ENCODE measurements around the gene LRRC55.
"Not testable (repeated sequence)": the region's sequence is repeated elsewhere in the genome, so short reads cannot be mapped to it uniquely, and the experiment has no call there.

The LRRC55 gene

DNA sequence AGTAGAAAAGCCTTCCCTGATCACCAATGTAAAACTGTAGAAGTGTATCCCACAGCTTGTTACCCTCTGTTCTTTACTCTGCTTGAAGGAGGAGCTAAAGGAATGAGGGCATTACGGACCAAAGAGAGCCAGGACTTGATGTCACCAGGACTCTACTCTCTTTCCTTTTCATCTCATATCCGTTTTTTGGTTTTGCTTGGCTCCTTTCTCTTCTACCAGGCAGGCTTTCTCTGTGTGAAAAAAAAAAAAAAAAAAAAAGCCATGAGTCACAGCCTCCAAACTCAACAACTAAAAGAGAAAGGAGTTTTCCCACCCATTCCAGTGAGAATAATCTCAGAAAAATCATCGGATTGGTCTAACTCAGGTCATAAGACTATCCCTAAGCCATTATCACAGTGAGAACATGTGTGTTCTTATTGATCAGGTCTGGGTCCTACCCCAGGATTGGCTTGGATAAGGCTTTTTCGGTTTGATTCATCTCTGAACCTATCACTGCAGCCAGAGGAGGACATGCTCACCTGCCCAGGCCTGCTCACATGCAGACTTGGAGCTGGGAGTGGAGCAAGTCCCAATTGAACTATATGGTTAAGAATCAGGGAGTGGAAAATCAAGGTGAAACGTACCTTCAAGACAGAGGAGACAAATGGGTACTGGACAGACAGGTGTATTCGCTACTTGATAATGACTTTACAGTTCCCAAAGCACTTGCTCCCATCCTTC lies 19.4 kb upstream of the LRRC55 start:
- no peak for DNase-seq

DNA sequence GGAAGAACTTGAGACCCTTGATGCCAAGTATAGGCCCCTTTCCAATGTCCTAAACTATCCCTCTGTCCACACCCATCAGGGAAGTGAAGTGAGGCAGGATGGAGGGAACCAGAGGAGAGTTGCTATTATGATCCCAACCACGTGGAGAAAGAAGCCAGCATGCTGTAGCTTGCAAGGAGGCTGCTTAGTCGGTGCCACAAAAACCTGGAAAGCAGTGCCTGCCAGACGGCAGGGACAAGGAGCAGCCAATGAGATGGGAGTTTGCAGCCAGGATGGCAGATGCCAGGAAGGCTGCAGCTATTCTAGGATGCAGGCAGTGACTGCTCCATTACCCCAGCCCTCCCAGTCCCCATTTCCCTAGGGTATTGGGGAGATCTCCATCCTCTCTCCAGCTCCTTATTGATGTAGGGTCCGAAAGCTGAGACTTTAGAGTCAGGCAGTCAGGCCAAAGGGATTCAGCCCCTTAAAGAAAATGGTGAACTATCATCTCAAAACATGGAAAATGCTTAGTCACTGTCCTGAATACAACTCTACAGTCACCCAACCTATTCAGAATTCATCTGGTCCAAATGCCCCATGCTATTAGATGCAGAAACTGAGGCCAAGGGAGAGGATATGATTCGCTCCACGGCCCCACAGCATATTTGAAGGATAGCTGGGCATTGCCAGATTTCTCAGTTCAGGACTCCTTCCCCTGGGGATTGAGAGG lies 18.4 kb upstream of the LRRC55 start:
- DNase-seq, result no peak

DNA sequence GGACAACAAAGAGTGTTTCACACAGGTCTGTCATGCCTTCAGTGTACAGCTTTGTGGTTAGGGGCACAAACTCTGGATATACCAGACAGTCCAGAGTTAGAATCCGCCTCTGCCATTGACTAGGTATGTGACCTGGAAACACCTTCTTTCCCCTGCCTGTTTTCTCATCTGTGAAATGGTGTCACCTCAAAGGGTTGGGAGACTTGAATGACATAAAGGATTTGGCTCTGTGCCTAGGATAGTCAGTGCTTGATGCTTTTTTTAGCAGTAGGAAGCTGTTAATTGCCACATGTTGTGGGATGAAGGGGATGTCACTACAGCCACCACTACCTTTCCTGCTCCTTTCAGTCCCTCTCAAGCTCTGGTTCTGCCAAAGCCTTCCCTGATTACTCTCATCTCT lies 17.4 kb upstream of the LRRC55 start:
- DNase-seq, result no peak

DNA sequence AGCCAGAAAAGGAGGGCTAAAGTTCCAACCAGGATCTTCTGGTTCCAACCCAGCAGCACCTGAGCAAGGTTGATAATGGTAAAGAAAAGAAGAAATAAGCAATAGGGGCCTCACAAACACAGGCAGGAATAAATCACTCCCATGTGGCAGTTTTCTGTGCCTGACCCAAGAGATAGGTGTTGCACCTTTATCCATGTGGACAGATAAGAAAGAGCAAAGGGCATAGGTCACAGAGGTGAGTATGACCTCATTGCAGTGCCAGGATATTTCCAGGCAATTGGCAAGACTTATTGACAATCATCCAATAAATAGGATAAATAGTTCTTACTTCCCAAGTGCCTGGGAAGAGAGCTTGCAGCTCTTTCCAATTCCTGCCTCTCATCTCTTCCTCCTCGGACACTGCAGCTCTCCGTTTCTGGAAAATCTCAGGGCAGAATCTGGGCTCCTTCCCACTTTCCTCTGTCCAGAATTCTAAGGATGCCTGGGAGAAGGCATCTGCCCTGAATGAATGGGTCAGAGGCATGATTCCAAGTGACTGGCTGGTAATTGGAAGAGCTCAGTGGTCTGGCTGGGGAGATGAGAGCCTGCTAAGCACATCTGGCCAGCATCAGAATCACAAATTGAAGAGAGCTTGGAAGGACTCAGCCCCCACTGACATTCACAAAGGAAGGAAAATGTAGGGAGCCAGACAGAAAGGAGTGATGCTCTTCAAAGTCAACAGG lies 14.5 kb upstream of the LRRC55 start:
- no peak for DNase-seq

DNA sequence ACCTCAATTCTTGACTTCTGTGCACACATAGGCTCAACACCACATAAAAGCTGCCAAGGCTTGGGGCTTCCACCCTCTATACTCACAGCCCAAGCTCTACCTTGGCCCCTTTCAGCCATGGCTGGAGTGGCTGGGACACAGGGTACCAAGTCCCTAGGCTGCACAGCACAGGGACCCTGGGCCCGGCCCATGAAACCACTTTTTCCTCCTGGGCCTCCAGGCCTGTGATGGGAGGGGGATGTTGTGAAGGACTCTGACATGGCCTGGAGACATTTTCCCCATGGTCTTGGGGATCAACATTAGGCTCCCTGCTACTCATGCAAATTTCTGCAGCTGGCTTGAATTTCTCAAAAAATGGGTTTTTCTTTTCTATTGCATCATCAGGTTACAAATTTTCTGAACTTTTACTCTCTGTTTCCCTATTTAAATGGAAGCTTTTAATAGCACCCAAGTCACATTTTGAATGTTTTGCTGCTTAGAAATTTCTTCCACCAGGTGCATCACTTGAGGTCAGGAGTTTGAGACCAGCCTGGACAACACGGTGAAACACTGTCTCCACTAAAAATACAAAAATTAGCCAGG lies 11.9 kb upstream of the LRRC55 start:
- not testable (repeated sequence) for DNase-seq

DNA sequence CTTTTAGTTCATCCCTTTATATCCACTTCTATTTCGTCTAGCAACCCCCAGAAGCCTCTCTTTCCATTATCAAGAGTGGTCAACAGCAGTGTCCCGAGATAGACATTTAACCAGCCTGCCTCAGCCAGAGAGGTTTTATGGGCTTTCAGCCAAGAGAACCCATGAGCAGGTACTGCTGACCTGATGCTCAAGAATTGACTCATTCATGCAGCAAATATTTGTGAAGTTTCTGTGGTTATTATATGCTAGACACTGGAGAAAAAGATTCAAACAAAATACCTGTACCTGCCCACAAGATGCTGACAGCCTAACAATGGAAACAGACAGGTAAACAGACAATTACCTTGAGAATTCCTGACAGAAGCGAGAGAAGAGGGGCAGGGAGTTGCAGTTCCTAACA lies 9.7 kb upstream of the LRRC55 start:
- DNase-seq, result no peak

DNA sequence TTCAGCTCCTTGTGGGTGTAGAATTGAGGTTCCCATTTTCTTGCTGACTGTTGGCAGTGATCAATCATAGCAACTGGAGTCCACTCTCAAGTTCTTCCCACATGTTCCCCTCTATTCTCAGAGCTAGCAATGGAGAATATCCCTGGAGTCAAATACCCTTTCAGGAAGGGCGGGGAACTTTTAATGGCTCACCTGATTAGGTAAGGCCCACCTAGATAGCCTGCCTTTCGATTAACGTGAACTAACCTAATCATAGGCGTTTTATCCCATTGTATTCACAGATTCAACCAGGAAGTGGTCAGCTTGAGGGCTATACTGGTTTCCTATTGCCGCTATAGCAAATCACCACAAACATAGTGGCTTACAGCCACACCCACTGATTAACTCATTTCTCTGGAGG lies 7.1 kb upstream of the LRRC55 start:
- no peak for DNase-seq

DNA sequence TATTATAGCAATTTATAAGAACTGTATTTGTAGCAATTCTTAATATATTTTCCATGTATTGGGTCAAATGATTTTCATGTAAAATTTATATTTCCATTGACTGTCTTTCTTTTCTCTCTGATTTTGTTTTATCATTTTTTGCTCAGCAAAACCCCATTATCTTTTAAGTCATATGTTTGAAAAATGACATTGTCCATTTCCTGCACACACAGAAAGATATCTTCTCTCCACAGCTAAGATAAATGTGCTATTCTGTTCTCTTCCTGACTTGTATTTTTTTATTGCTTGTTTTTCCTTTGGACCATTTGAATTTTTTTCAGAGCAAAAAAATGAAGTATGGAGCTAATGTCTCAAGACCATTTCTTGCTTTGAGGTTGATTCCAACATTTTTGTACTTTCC lies 6.3 kb upstream of the LRRC55 start:
- DNase-seq, result no peak

DNA sequence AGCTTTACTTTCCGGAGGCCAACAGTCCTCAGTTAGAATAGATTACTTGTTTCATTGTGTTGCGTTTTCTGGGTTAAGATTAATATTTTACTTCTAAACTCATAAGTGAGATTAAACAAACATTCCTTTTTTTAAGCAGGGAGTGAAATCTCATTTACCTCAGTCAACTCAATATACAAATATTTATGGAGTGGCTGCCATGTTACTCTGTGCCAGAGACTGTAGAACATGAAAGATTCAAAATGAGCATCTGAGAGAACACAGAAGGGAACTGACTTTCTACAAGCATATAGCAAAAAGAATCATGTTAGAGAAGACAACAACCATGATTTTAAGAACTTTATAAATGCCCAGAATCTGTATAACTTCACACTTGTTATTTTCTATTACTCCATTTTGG lies 3.4 kb upstream of the LRRC55 start:
- no peak for DNase-seq

DNA sequence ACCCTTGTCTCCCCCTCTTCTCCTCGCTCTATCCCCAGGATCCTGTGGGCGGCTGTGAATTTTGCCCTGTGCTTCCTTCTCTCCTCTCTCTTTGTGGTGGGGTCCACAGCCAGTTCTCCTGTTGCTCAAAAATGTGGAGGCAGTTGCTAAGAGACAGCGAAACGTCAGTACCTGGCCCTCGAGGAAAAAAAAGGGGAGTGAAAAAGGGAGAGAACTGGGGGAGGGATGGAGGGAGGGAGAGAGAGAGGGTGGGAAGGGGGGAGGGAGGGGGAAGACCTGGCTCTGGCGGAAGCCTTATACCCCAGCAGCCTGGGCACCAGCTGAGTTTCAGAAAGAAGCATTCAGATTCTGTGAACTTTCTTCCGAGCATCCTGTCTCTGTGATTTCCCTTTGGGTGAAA lies 2.1 kb upstream of the LRRC55 start:
- DNase-seq, result no peak

DNA sequence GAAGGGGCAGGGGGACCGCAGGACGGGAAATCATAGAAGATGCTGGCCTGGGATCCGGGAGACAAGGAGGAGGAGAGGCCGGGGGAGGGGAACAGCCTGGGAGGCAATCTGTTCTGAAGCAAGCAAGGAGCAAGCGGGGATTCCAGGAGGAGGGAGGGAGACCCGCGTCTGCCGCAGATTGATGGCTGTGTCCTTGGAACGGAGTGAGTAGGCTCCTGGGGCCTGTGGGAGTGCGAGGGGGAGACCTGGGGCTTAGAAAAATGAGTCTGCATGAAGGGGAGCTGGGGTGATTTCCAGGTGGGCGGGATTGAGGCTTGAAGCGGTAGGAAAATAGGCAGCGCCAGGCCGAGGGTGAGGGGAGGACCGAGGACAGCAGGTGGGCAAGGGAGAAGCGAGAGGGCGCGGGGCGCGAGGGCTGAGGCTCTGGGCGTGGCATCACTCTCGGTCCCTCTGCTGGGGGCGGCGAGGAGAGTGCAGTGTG lies 1.6 kb upstream of the LRRC55 start:
- no peak for DNase-seq

DNA sequence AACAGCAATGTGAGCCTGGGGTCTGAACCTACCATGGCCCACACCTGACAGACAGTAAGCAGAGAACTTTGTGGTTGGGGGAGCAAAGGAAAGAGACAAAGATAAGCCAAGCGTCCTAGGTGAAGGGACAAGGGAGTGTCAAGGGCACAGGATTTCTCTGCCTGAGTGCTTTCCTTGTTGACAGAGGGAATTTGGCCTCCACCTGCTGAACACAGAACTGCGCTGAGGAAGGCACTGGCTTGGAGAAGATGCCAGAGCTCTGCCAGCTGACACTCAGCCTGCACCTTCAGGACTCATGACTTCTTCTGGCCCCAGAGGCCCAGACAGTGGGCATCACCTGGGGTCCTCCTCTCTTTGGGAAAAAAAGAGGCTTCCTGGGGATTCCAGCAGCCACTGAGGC lies 789 bp upstream of the LRRC55 start:
- DNase-seq, result no peak

DNA sequence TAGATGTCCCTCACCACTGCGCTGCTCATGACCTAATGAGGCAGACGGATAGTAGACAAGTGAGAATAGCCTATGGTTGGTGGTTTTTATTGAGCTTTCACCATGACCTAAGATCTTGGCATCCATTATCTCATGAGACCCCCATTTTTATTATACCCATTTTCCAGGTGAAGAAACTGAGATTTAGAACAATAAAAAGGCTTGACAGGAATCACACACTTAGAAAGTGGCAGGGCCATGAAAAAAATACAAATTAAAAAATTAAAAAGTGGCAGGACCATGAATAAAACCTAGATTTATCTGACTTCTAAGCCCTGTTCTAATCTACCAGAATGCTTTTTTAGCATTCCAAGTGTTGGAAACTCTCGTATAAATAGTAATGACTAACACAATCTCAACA lies 1.1 kb downstream of the LRRC55 start:
- no peak for DNase-seq

DNA sequence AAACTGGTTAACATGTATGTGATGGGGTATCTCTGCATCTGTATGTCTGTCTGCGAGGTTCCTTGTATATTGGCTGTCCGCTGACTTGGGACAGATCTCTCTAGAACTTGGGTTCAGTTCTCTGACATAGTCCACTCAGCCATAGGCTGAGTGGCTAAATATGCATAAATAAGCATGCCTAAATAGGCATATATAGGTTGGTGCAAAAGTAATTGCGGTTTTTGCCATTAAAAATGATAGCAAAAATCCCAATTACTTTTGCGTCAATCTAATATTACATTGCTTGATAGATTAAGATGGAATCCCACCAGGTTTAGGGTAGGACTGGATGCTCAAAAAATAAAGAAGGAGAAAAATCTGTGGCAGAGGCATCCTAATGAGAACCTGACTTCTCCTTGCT lies 8.8 kb downstream of the LRRC55 start:
- no peak for DNase-seq

DNA sequence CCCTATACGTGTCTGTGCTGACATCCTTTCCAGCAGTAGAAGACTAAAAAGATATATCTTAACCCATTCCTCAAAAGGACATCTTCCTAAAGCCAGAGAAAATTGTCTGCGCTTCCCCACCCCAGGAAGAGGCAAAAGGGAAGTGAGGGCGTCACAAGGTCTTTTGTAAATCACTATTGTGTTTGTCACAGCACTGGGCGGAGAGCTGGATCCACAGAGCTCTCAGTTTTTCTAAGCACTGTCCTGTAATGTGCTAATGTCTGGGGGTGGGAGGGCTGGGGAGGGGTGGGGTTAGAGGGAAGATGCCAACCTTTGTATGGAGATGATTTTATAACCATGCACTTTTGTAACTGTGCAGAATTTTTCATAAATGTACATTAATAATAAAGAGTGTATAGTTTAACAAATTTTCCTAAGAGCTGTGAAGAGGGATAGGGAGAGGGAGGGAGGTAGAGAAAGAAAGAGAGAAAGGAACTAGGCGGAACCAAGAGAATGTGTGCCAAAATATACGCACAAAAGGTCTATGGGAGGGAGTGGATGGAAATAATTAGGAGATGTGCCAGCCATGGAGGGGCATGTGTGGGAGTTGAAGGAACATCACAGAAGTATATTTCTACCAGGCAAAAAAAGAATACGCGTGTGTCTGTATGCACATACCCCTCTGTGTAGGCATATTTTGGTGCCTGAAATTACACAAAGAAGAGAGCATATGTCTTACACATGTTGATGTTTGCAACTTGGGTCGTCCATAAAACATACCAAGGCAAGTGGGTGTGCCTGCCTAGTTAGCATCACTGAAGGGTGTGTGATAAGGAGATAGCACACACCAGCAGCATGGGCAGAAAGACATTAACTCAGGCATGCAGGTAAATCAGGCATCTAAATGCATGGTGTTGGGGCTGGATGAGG lies 9.8 kb downstream of the LRRC55 start:
- no peak for DNase-seq

DNA sequence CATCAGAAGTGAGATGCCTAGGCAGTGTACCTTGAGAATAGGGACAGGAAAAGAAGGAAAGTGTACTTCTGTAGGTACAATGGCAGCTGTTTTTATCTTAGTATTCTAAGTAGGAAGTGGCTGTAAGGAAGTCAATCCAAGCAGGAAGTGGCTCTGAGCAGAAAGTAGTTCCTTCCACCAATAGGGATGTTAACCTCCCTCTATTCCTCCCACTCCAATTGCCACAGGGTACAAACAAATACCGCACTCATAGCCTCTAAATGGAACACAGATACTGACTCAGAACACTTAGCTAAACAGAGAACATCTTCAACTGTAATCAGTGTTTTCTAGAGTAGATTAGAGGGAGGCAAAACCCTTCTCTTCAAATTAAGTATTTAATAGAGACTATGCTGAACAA lies 10.6 kb downstream of the LRRC55 start:
- DNase-seq, result no peak

DNA sequence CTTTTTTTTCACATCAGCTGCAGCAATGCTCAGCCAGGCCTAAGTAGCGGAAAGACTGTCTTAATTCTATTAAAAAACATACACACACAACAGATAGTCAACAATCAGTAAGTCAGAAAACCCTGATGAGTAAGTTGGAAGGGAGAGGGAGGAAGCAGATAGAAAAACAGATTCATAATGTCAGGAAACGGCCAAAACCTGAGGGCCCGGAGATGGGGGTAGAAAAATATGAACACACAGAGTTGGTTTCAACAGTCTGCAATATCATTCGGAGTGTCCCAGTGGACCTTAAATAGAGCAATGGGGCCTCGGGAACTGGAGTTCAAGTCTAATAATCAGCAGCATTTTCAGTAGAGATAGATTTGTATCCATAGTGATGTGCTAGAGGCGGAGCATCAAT lies 14.8 kb downstream of the LRRC55 start:
- DNase-seq, result no peak

DNA sequence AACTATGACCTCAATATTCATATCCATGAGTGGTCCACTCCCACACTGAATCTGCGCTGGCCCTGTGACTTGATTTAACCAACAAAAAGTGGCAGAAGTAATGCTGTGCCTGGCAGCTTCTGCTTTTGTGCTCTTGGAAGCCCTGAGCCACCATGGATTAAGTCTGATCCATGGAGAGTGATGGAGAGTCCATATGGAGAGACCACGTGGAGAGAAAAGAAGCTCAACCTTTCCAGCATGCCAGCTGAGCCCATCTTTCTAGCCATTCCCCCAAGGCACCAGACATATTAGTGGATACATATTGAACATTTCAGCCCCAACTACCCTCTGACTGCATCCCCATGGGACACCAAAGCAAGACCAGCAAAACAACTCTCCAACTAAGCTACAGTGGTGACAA lies 16.0 kb downstream of the LRRC55 start:
- DNase-seq, result no peak

DNA sequence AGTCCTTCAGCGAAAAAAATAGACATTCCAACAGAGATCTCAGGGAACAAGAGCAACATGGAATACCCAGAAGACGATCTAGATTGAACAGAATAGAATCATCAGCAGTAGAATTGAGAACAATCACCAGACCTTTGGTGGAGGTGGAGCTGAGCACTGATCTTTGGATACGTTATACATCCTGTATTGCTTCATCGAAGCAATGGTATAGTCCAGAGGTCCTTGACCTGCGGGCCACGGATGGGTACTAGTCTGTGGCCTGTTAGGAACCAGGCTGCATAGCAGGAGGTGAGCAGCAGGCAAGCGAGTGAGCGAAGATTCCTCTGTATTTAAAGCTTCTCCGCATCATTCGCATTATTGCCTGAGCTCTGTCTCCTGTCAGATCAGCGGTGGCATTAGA lies 17.6 kb downstream of the LRRC55 start:
- DNase-seq, result no peak

DNA sequence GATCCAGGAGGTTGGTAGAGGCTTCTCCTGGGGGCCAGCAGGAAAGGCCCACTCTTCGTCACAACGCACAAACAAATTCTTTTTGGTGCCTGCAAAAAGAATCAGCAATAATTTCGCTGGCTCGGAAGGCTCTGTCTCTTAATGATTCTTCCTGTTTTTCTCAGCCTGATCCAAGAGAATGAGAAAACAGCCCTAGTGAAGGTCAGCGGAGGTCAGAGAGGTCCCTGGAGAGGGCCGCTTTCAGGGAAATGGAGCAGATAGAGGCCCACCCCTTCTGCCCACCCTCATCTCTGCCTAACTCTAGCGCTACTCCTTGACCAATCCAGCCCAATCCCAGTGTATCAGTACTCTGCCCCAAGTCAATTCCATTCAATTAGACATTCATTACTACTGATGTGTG lies 19.2 kb downstream of the LRRC55 start:
- no peak for DNase-seq

DNA sequence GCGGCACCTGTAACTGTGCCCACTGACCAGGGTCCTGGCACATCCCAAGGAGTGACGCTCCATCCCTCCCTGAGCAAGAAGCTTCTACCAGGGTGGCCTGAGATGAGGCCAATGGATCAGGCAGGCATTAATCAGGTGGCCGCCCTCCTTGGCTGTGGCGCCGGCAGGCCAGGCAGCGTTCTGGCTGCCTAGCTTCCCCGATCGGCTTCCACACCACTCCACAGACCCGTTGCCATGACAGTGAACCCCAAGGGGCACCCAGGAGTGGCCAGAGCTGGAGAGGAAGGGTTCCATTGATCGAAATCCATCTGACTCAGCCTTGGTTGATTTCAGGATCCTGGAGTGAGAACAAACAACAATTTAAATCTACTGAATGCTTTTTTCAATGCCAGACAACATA lies 20.5 kb downstream of the LRRC55 start:
- no peak for DNase-seq

DNA sequence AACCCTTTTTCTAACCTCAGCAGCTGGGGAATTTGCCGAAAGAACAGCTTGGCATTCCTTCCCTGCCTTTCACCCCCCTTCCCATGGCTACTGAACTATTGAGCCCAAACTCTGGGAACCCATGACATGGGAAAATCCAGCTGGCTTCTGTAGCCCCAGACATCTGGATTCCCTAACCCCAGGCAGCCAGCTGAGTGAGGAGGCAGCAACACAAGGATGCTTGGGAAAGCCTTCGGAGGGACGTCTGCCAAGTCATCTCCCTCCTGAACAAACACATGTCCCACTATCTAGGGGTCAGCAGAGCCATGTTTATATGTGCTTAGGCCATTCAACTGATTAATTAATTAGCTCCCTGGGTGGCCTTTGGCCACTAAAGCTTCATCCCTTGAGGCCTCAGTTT lies 21.6 kb downstream of the LRRC55 start:
- no peak for DNase-seq
